HepG2 (cell line): Measurements from ENCODE around the gene RAET1E. TPM values are rescaled to one million over a fixed set of nuclear protein-coding genes. Genes with fewer than 3 reads are reported as not detected.

Experiments used
- ERF ChIP-seq: IDR thresholded peaks from 2 replicates; pipeline ENCODE4 v1.6.1; 2018; ENCODE audit warnings: missing biosample characterization, missing genetic modification reagents
- FOXA3 ChIP-seq: IDR thresholded peaks from 2 replicates; pipeline ENCODE4 v1.6.1; 2016; ENCODE audit warnings: missing genetic modification reagents, missing compliant biosample characterization
- HNRNPL ChIP-seq: fragments of 200-400 bp; formaldehyde crosslinking; IDR thresholded peaks from 2 replicates; pipeline ENCODE4 v1.6.1; 2017; ENCODE audit warnings: mild to moderate bottlenecking, low read depth, low read length
- KDM3A ChIP-seq: IDR thresholded peaks from 2 replicates; pipeline ENCODE4 v1.6.1; 2018; ENCODE audit warnings: low read depth, missing compliant biosample characterization
- MYC ChIP-seq: sonication (generic); formaldehyde crosslinking; IDR thresholded peaks from 2 replicates; pipeline ENCODE4 v1.9.0; 2021; ENCODE audit warnings: missing genetic modification reagents, borderline replicate concordance
- NFE2L1 ChIP-seq: sonication (generic); formaldehyde crosslinking; IDR thresholded peaks from 2 replicates; pipeline ENCODE4 v1.4.0; 2020; ENCODE audit warnings: missing genetic modification reagents, mild to moderate bottlenecking, borderline replicate concordance
- NFIC ChIP-seq: IDR thresholded peaks from 2 replicates; pipeline ENCODE4 v1.6.1; 2012; ENCODE audit warnings: mild to moderate bottlenecking, low read length, inconsistent platforms
- PHF5A ChIP-seq: IDR thresholded peaks from one replicate; pipeline ENCODE4 v1.6.1; 2018; ENCODE audit warnings: low read depth, missing genetic modification reagents; ENCODE audit not compliant: unreplicated experiment
- SAFB2 ChIP-seq: sonication (generic); formaldehyde crosslinking; IDR thresholded peaks from 2 replicates; pipeline ENCODE4 v1.5.1; 2020; ENCODE audit warnings: missing genetic modification reagents, low read depth, mild to moderate bottlenecking, borderline replicate concordance
- TMF1 ChIP-seq: sonication (generic); formaldehyde crosslinking; IDR thresholded peaks from 2 replicates; pipeline ENCODE4 v1.8.1; 2022; ENCODE audit warnings: low read depth, missing genetic modification reagents
- UBTF ChIP-seq: sonication (generic); formaldehyde crosslinking; IDR thresholded peaks from 2 replicates; pipeline ENCODE4 v1.4.0; 2020; ENCODE audit warnings: mild to moderate bottlenecking, missing genetic modification reagents
- ZEB1 ChIP-seq: IDR thresholded peaks from 2 replicates; pipeline ENCODE4 v1.6.1; 2012; ENCODE audit warnings: mild to moderate bottlenecking, low read depth, inconsistent platforms; ENCODE audit not compliant: insufficient replicate concordance
- ZFP36L1 ChIP-seq: sonication (generic); formaldehyde crosslinking; IDR thresholded peaks from 2 replicates; pipeline ENCODE4 v1.8.0; 2022; ENCODE audit warnings: mild to moderate bottlenecking, missing genetic modification reagents, moderate library complexity
- ZNF30 ChIP-seq: sonication (generic); formaldehyde crosslinking; IDR thresholded peaks from 2 replicates; pipeline ENCODE4 v1.5.0; 2020; ENCODE audit warnings: mild to moderate bottlenecking, missing genetic modification reagents
- ZNF432 ChIP-seq: sonication (generic); formaldehyde crosslinking; IDR thresholded peaks from 2 replicates; pipeline ENCODE4 v1.5.0; 2020; ENCODE audit warnings: missing genetic modification reagents, mild to moderate bottlenecking, borderline replicate concordance
- ZNF644 ChIP-seq: IDR thresholded peaks from 2 replicates; pipeline ENCODE4 v1.6.1; 2016; ENCODE audit warnings: low read depth
- ZNF761 ChIP-seq: sonication (generic); formaldehyde crosslinking; conservative IDR thresholded peaks from 2 replicates; pipeline ENCODE4 v1.4.0; 2020; ENCODE audit warnings: mild to moderate bottlenecking, missing genetic modification reagents
- ZNF800 ChIP-seq: sonication (generic); formaldehyde crosslinking; IDR thresholded peaks from 2 replicates; pipeline ENCODE4 v1.4.0; 2020; ENCODE audit warnings: missing genetic modification reagents
- polyA plus RNA-seq, 8 experiments: library from polyadenylated mRNA; depleted of rRNA in 3 of 8; stranded (reverse) in 7 of 8; unstranded in 1 of 8; fragments of >200 nt; fragmentation: Illumina TruSeq in 4 of 8; extraction: Trizol in 4 of 8; gene quantifications; 2 replicates each; pipeline versions ENCODE4 v1.2.1 to v1.2.3, GENCODE V29; 2011 to 2016; ENCODE audit warnings: low read depth in 4 of 8, missing spikeins in 1 of 8, mixed read lengths in 1 of 8; ENCODE audit not compliant: insufficient read depth in 1 of 8
- total RNA-seq, 5 experiments: library from RNA; depleted of rRNA; stranded (reverse); fragments of >200 nt; fragmentation: Illumina TruSeq; extraction: Trizol; gene quantifications; 2 replicates each; pipeline ENCODE4 v1.2.3, GENCODE V29; 2016; ENCODE audit warnings: low read depth in 1 of 5
- TF ChIP-seq, protein P1 (sequence below): sonication (generic); formaldehyde crosslinking; IDR thresholded peaks from 2 replicates; pipeline ENCODE4 v1.9.0; 2021; ENCODE audit warnings: mild to moderate bottlenecking, missing genetic modification reagents

The RAET1E gene
- total and polyA plus RNA-seq, 2 of the 13 experiments (the other 11 are each of a cell fraction or from before 2014, with no cell fraction given): not detected

DNA sequence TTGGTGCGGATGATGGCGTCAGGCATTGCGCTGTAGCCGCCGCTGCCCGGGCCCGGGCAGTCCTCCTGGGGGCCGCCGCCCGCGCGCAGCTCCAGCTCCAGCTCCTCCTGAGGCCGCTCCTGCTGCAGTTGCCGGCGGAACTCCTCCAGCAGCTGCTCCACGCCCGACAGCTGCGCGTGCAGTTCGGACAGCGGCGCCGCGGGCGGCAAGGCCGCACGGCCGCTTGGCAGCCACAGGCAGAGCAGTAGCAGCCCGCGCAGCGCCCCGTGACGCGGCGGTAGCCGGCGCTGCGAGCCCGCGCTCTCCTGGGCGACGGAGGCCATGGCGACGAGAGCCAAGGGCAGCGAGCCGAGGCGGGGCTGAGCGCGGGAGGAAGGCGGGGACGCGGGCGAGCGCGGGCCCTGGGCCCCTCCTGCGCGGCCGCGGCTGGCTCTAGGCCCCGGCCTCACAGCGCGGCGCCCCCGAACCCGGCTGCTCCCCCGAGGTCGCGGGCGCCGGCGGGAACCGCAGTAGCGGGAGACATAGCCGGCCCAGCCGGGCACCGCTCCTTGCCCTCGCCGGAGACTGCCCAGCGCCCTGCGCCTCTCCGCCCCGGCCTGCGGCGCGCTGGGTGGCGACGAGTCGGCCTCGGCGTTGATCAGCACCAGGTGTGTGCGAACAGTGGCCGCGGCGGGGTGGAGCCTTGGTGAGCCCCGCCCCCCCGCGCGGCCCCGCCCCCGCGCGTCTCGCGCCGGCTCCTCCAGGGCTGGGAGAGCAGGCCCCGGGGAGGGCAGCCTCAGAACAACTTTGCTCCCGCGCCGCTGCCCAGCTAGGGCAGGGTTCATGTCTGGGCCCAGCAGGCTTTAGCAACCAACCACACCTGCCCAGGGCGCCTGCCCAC, 34.0 kb downstream of the RAET1E start, which contains the start of gene LRP11 (continued):
- TF ChIP-seq ERF (CRISPR knock-in tag) (peak; percentile 45; the same call in 1 of the 2 replicates), ZNF761 (no peak), HNRNPL (peak; percentile 87; the same call in 1 of the 2 replicates), ZNF644 (CRISPR knock-in tag) (no peak), ZEB1 (no peak), SAFB2 (CRISPR knock-in tag) (peak; percentile 68; the same call in 1 of the 2 replicates), NFIC (no peak), TMF1 (no peak; the same call in 1 of the 2 replicates), NFE2L1 (CRISPR knock-in tag) (no peak), ZNF432 (CRISPR knock-in tag) (no peak), MYC (CRISPR knock-in tag) (peak; percentile 69), ZFP36L1 (CRISPR knock-in tag) (0 out of 2 replicates have a peak, but pooled peaks have one; percentile 59), ZNF800 (CRISPR knock-in tag) (peak; percentile 40; the same call in 1 of the 2 replicates), UBTF (CRISPR knock-in tag) (peak; percentile 93), PHF5A (no peak), FOXA3 (CRISPR knock-in tag) (no peak; the same call in none of the 2 replicates), ZNF30 (no peak; the same call in 1 of the 2 replicates), KDM3A (CRISPR knock-in tag) (0 out of 2 replicates have a peak, but pooled peaks have one; percentile 33)
- TF ChIP-seq, protein P1, sequence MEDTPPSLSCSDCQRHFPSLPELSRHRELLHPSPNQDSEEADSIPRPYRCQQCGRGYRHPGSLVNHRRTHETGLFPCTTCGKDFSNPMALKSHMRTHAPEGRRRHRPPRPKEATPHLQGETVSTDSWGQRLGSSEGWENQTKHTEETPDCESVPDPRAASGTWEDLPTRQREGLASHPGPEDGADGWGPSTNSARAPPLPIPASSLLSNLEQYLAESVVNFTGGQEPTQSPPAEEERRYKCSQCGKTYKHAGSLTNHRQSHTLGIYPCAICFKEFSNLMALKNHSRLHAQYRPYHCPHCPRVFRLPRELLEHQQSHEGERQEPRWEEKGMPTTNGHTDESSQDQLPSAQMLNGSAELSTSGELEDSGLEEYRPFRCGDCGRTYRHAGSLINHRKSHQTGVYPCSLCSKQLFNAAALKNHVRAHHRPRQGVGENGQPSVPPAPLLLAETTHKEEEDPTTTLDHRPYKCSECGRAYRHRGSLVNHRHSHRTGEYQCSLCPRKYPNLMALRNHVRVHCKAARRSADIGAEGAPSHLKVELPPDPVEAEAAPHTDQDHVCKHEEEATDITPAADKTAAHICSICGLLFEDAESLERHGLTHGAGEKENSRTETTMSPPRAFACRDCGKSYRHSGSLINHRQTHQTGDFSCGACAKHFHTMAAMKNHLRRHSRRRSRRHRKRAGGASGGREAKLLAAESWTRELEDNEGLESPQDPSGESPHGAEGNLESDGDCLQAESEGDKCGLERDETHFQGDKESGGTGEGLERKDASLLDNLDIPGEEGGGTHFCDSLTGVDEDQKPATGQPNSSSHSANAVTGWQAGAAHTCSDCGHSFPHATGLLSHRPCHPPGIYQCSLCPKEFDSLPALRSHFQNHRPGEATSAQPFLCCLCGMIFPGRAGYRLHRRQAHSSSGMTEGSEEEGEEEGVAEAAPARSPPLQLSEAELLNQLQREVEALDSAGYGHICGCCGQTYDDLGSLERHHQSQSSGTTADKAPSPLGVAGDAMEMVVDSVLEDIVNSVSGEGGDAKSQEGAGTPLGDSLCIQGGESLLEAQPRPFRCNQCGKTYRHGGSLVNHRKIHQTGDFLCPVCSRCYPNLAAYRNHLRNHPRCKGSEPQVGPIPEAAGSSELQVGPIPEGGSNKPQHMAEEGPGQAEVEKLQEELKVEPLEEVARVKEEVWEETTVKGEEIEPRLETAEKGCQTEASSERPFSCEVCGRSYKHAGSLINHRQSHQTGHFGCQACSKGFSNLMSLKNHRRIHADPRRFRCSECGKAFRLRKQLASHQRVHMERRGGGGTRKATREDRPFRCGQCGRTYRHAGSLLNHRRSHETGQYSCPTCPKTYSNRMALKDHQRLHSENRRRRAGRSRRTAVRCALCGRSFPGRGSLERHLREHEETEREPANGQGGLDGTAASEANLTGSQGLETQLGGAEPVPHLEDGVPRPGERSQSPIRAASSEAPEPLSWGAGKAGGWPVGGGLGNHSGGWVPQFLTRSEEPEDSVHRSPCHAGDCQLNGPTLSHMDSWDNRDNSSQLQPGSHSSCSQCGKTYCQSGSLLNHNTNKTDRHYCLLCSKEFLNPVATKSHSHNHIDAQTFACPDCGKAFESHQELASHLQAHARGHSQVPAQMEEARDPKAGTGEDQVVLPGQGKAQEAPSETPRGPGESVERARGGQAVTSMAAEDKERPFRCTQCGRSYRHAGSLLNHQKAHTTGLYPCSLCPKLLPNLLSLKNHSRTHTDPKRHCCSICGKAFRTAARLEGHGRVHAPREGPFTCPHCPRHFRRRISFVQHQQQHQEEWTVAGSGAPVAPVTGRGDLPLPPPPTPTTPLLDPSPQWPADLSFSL (CRISPR knock-in tag): no peak
